ENCODE results near the gene TNS4.

The TNS4 gene

GRCh38 chr17:40487371-40488020 lies 13.9 kb downstream of the TNS4 start:
- no peak for DNase-seq

GRCh38 chr17:40486522-40487370 lies 14.7 kb downstream of the TNS4 start:
- DNase-seq = no peak

- DNase-seq = no peak
These were observed 15.4 kb downstream of the TNS4 start for GRCh38 chr17:40485851-40486521.

- DNase-seq = no peak
These were observed 16.4 kb downstream of the TNS4 start for GRCh38 chr17:40484973-40485530.

- no peak for DNase-seq
These were observed 17.0 kb downstream of the TNS4 start for GRCh38 chr17:40484285-40484972.

- DNase-seq = no peak
These were observed 17.7 kb downstream of the TNS4 start for GRCh38 chr17:40483679-40484078.

GRCh38 chr17:40482722-40483121 lies 18.7 kb downstream of the TNS4 start:
- no peak for DNase-seq

GRCh38 chr17:40481106-40481505 lies 20.3 kb downstream of the TNS4 start:
- no peak for DNase-seq

GRCh38 chr17:40480501-40481003 lies 20.9 kb downstream of the TNS4 start:
- no peak for DNase-seq

- no peak for DNase-seq
These were observed 21.5 kb downstream of the TNS4 start for GRCh38 chr17:40479754-40480480.

- no peak for DNase-seq
These were observed 22.9 kb downstream of the TNS4 start for GRCh38 chr17:40478486-40478885.

- DNase-seq = no peak
These were observed 23.6 kb downstream of the TNS4 start for GRCh38 chr17:40477796-40478195.

GRCh38 chr17:40475234-40475908 lies 26.1 kb downstream of the TNS4 start:
- DNase-seq = no peak

- DNase-seq = no peak
These were observed 26.9 kb downstream of the TNS4 start for GRCh38 chr17:40474419-40475002.

- no peak for DNase-seq
These were observed 27.7 kb downstream of the TNS4 start for GRCh38 chr17:40473573-40474365.

- DNase-seq = no peak
These were observed 28.5 kb downstream of the TNS4 start for GRCh38 chr17:40472733-40473452.

GRCh38 chr17:40471846-40472732 lies 29.3 kb downstream of the TNS4 start:
- no peak for DNase-seq

Data from NCI-H187 treated with DMSO at 0.1 percent for 48 hours (cell line).